Central memory CD4-positive, alpha-beta T cell (primary cell): ENCODE results near the gene CABLES2.

ENCODE experiments used
- DNase-seq: peaks from one replicate; pipeline ENCODE4 v3.0.0; 2022

Gene CABLES2

GRCh38 chr20:62417981-62418708 lies 11.1 kb upstream of the CABLES2 start:
- no peak for DNase-seq

- DNase-seq: no peak
These were observed 9.9 kb upstream of the CABLES2 start for GRCh38 chr20:62416651-62417637.

GRCh38 chr20:62415354-62416111 lies 8.4 kb upstream of the CABLES2 start:
- DNase-seq: no peak

GRCh38 chr20:62413896-62414481 lies 6.9 kb upstream of the CABLES2 start:
- DNase-seq: no peak

GRCh38 chr20:62413025-62413570 lies 6.0 kb upstream of the CABLES2 start:
- no peak for DNase-seq

- DNase-seq: no peak
These were observed 5.3 kb upstream of the CABLES2 start for GRCh38 chr20:62412194-62413024.

- no peak for DNase-seq
These were observed 4.6 kb upstream of the CABLES2 start for GRCh38 chr20:62411479-62412193.

- no peak for DNase-seq
These were observed 3.8 kb upstream of the CABLES2 start for GRCh38 chr20:62410746-62411478.

GRCh38 chr20:62409931-62410745 lies 3.1 kb upstream of the CABLES2 start:
- no peak for DNase-seq

GRCh38 chr20:62409086-62409853 lies 2.2 kb upstream of the CABLES2 start:
- DNase-seq: no peak

GRCh38 chr20:62408640-62409039 lies 1.6 kb upstream of the CABLES2 start:
- no peak for DNase-seq

GRCh38 chr20:62408055-62408454 lies 970 bp upstream of the CABLES2 start:
- DNase-seq: no peak

- DNase-seq: peak; percentile 11
These were observed 379 bp downstream of the CABLES2 start for GRCh38 chr20:62406635-62407176.

- no peak for DNase-seq
These were observed 1.0 kb downstream of the CABLES2 start for GRCh38 chr20:62405981-62406513.

GRCh38 chr20:62405108-62405980 lies 1.7 kb downstream of the CABLES2 start:
- no peak for DNase-seq

GRCh38 chr20:62404761-62405107 lies 2.4 kb downstream of the CABLES2 start:
- DNase-seq: no peak
